GM21515 (cell line): ENCODE results near the gene MXRA7.

Experiments
- ATAC-seq: cut with Tn5 transposase; IDR thresholded peaks from one replicate; pipeline ENCODE4 v1.9.1; 2021; ENCODE audit not compliant: unreplicated experiment

Gene MXRA7

DNA sequence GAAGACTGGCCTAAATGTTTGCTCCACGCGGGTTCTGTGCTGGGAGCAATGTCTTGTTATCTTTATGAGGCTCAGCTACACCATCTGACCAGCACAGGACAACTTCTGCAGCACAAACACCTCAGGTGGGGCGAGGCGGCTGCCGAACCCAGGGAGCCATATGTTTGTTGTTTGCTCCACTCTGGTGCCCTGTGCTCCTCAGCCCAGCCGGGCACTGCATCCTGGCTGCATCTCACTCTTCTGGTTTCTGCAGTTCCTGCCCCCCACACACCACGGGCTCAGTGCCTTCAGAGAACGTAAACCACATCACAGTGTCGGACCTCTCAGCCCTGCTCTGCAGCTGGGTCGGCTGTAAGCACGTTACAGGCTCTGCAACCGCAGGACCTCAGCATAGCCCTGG, 32.4 kb downstream of the MXRA7 start:
- no peak for ATAC-seq

- ATAC-seq, result no peak
These were observed 33.4 kb downstream of the MXRA7 start for GRCh38 chr17:76677406-76677805.

- ATAC-seq, result no peak
These were observed 34.1 kb downstream of the MXRA7 start for GRCh38 chr17:76676629-76677028.

DNA sequence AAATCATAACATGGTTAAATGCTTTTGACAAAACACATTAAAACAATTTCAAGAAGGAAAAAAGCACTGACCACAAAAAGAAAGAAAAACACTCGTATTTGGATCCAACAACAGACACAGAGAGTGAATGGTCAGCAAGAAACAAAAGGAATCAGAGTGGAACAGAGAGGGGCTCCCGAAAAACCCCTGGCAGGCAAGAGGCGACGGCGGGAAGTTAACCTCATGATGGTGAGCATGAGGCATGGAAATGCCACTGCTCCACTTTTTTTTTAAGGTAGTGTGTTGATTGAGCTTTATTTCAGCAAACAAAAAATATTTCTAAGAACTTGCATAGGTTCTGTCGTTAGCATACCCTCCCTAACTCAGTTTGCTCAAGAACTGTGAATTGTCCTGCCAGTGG, 35.1 kb downstream of the MXRA7 start:
- no peak for ATAC-seq

- no peak for ATAC-seq
These were observed 36.2 kb downstream of the MXRA7 start for GRCh38 chr17:76674600-76674999.

GRCh38 chr17:76673729-76674128, 37.0 kb downstream of the MXRA7 start:
- ATAC-seq, result no peak

GRCh38 chr17:76672892-76673291, 37.9 kb downstream of the MXRA7 start:
- ATAC-seq, result no peak

- ATAC-seq, result no peak
These were observed 38.4 kb downstream of the MXRA7 start for GRCh38 chr17:76672270-76672851.

DNA sequence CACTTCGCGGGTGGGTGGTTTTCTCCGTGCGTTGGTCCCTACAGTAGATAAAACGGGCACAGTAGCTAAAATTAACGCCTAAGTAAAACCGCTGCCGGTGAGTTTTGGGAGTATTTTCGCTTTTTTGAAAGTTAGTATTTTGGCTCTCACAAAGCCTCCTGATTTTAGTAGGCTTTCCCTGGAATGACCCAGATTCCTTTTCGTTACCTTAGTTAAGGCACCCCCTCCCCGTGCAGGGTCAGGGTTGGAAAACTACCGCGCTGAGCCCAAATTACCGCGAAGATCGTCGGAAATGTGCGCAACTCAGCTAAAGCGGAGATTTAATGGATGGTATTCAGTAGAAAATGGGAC, 38.9 kb downstream of the MXRA7 start:
- no peak for ATAC-seq

DNA sequence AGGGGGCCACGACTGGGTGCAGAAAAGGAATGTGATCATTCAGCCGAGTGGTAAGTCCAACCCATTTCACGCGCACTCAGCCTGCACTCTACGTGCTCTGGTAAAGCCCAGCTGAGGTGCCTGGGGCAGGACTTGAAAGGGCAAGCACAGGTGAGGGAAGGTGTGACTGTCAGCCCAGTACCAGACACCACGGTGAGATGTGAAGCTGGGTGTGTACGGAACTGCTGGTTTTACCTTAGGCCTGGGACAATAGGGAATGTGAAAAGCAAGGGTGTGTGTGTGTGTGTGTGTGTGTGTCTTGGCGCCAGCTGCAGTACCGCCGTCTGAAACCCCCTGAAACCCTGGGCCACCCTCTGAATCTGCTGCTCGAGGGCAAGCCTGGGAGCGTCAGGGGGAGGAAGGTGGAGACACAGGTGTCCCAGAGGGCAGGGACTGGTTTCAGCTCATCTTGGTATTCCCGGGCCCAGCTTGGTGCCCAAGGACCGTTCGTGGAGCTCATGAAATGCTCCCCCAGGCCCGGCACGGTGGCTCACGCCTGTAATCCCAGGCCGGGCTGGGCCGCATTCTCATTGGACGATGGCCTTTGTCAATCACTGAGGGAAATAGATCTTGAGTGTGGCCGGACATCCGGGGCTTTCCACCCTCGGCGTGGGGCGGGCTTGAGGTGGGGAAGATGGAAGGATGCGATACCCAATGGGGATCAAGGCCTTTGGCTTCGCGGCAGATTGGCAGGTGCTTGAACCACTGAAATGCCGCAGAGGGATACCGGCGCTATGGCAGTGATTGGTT, 39.4 kb downstream of the MXRA7 start:
- ATAC-seq, result peak; percentile 97

DNA sequence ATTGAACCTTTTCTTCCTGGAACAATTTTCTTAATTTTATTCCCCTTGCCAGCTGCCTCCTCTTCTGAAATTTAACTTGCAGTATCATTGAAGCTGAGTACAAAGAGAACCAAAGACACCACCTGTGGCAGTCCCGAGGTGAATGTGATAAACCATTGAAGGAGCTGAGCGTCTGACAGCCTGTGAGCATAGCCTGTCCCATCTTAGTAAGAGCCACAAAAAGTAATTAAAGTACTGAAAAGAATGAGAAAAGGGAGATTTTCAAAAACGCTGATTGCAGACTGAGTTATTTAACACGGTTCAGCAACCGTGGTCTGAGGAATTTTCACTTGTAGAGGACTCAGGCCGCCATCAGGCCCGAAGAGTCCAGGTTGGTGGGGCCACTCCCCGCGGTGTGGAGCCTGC, 40.0 kb downstream of the MXRA7 start:
- no peak for ATAC-seq

GRCh38 chr17:76670020-76670717, 40.6 kb downstream of the MXRA7 start:
- no peak for ATAC-seq

DNA sequence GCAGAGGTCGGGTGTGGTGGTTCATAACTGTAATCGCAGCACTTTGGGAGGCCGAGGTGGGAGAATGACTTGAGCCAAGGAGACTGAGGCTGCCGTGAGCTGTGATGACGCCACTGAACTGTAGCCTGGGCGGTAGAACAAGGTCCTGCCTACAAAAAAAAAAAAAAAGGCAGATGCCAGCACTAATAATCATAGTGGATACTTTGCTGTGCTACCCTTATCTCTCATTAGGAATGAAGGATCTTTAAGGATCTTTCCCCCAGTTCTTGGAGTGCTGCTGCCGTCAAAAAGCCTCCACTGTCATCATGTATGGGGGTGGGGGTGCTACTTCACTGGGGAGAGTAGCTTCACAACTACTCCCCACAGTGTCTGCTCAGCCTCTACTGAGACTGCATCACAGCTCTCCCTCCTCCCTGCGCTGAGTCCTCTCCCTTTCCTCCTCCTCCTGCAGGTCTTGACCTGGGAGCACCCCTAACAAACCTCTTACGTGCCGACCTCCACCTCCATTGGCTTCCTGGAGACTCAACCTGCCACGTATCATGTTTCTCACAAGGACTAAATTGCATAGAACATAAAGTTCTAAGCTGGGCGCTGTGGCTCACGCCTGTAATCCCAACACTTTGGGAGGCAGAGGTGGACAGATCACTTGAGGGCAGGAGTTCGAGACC, 42.8 kb downstream of the MXRA7 start:
- ATAC-seq, result no peak

- ATAC-seq, result no peak
These were observed 43.3 kb downstream of the MXRA7 start for GRCh38 chr17:76667491-76667755.

GRCh38 chr17:76660656-76661042, 50.1 kb downstream of the MXRA7 start:
- ATAC-seq, result no peak

- no peak for ATAC-seq
These were observed 50.7 kb downstream of the MXRA7 start for GRCh38 chr17:76659928-76660655.

DNA sequence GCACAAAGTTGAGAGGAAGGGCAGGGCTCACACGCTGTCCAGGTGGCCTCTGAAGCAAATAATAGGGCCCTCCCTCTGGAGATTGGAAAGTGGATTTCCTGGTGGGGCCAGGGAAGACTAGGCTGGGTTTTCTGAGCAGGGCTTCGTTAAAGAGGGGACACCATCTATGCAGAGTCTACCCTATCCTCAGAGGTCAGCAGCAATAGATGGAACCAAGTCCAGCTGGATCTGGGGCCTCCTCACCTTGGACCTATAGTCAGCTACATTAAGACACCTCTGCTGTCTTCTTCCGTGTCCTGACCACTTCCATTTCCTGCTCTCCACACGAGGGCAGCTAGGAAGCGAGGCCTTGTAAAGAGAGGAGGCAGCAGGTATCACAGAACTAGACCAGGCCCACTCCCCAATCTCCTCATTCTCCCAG, 52.5 kb downstream of the MXRA7 start:
- no peak for ATAC-seq

DNA sequence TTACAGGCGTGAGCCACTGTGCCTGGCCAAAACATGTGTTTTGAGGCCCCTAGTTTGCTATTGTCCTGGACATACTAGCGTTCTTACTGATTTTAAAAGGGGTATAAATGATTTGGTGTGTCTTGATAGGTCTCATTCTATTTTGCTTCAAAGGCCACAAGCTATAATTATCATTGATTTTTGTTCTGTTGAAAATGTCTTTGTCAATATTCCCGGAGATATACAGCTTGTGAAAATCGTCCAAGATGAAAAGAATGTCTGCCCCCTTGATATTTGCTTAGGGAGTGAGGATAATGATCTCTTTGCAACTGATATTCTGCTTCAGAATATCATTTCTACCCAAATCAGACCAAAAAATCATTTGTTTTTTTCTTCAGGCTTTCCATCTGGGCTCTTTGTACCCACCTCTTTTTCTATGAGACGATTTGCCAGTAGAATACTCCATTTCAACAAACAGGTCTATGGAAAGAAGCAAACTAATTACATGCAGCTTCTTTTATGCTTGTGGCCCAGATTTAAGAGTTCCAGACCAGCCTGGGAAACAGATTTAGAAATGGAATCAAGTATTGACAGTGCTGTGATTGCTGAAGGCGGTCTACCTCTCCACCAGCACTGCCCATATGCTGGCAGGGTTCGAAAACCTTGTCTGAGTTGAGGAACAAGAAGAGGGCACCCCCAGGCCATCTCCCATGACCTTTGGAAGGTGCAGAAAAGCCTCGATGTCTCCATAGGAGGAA, 53.1 kb downstream of the MXRA7 start:
- no peak for ATAC-seq

DNA sequence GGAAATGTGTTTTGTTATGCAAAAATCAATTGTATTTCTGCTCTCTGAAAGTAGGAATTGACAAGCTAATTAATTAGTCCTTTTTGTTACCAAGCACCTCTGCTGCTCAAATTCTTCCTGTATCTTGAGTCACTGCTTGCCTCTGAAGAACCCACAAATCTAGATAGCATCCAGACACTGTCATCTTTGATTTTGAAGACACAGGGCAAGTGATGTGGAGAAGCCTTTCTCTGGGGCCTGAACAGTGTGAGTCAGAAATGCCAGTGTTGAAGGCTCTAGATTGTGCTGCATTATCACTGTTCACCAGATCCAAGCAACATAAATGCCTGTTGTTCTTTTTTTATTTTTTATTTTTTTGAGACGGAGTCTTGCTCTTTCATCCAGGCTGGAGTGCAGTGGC, 56.4 kb downstream of the MXRA7 start:
- ATAC-seq, result no peak

DNA sequence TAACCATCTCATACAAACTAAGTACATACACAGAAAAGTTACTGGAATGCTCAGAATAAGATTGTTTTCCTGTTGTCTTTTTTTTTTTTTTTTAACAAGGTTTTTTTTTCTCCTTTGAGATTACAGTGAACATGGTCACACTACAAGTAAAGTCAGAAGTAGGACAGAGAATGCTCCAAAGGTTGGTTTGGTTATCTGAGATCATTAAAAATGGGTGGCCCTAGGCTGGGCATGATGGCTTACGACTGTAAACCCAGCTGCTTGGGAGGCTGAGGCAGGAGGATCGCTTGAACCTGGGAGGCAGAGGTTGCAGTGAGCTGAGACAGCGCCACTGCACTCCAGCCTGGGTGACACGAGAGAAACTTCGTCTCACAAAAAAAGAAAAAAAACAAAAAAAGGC, 60.3 kb downstream of the MXRA7 start:
- no peak for ATAC-seq

GRCh38 chr17:76646712-76647111, 64.1 kb downstream of the MXRA7 start:
- ATAC-seq, result no peak
